ENCODE data around the gene ALLC.

Gene ALLC

DNA sequence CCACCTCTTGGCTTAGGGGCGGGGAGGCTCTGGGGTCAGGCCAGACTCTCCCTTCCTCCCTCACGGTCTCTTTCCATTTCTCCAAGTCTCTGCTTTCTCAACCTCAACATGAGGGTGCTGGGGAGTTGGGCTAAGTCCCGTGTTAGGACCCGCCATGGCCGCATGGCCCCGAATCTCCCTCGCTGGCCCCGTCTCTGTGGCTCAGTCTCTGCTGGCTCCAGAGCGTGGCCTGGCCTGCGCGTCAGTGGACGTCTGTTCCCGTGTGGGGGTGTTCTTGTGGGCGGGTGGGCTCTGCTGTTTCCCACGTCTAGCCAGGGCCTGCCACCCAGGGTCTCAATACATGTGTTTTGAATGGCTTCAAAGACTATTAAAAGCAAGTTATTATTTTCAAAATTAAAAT is 12.4 kb downstream of the ALLC start:
- in situ Hi-C loops (cut with HindIII; ENCODE audit: low sequenced_read_pairs): no loop called here
- no peak overlapping the region for H3K4me3 ChIP-seq (ENCODE audit: low read depth, low read length)
- TF ChIP-seq, protein P1, sequence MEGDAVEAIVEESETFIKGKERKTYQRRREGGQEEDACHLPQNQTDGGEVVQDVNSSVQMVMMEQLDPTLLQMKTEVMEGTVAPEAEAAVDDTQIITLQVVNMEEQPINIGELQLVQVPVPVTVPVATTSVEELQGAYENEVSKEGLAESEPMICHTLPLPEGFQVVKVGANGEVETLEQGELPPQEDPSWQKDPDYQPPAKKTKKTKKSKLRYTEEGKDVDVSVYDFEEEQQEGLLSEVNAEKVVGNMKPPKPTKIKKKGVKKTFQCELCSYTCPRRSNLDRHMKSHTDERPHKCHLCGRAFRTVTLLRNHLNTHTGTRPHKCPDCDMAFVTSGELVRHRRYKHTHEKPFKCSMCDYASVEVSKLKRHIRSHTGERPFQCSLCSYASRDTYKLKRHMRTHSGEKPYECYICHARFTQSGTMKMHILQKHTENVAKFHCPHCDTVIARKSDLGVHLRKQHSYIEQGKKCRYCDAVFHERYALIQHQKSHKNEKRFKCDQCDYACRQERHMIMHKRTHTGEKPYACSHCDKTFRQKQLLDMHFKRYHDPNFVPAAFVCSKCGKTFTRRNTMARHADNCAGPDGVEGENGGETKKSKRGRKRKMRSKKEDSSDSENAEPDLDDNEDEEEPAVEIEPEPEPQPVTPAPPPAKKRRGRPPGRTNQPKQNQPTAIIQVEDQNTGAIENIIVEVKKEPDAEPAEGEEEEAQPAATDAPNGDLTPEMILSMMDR (IDR thresholded peaks at IDR 0.05; ENCODE audit: low read depth, low read length): no peak
- no peak for DNase-seq (ENCODE audit: low read depth, low spot score)

- in situ Hi-C loops (cut with HindIII; ENCODE audit: low sequenced_read_pairs): no loop called here
- no peak for DNase-seq (ENCODE audit: low read depth, low spot score)
- TF ChIP-seq, protein P1 (IDR thresholded peaks at IDR 0.05; ENCODE audit: low read depth, low read length): no peak
- H3K4me3 ChIP-seq (ENCODE audit: low read depth, low read length): no peak overlapping the region
Measured at GRCh38 chr2:3670941-3671340, 12.9 kb downstream of the ALLC start.

- TF ChIP-seq, protein P1 (IDR thresholded peaks at IDR 0.05; ENCODE audit: low read depth, low read length): no peak
- in situ Hi-C loops (cut with HindIII; ENCODE audit: low sequenced_read_pairs): no loop called here
Measured at GRCh38 chr2:3672861-3673678, 15.1 kb downstream of the ALLC start.

DNA sequence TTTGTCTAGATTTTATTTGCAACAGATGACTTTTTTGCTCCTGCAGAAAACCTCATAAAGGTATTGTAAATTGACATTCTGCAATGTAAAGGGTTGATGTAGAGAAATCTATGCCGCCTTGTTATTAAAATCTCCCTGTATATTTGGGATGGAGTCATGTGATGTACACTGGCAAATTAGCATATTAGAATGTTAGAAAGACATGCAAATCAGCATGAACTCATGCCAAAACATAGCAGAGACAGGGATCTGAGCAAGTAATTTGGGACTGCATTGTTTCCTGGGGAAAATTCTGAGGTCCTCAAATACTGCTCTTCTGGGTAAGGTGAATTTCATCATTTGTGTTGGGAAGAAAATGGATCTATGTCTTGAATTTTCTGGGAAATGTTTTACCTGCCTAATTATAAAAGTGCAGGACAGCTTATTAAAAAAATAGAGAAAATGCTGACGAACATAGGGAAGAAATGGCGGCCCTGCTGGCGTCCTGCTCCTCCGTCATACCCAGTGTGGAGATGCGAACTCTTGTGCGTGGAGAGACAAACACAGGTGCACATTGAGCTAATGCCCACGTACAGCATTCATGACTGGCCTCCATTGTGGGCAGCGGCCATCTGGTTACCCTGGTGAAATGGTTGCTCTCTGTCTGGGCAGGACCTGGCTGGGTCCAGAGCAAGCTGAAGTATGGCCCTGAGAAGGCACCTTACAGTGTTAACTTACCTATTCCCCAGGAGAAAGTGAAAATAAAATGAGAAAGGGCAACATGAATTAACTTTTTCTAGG is 16.3 kb downstream of the ALLC start:
- in situ Hi-C loops (cut with HindIII; ENCODE audit: low sequenced_read_pairs): no loop called here
- no peak for DNase-seq (ENCODE audit: low read depth, low spot score)
- TF ChIP-seq, protein P1 (IDR thresholded peaks at IDR 0.05; ENCODE audit: low read depth, low read length): no peak
- H3K4me3 ChIP-seq (ENCODE audit: low read depth, low read length): no peak overlapping the region

More at GRCh38 chr2:3672861-3673678, 15.1 kb downstream of the ALLC start:
- DNase-seq (ENCODE audit: low read depth, low spot score): no peak
- no peak overlapping the region for H3K4me3 ChIP-seq (ENCODE audit: low read depth, low read length)

- no peak for DNase-seq (ENCODE audit: low read depth, low spot score)
- TF ChIP-seq, protein P1 (IDR thresholded peaks at IDR 0.05; ENCODE audit: low read depth, low read length): no peak
- in situ Hi-C loops (cut with HindIII; ENCODE audit: low sequenced_read_pairs): no loop called here
- H3K4me3 ChIP-seq (ENCODE audit: low read depth, low read length): no peak overlapping the region
Measured at GRCh38 chr2:3675687-3676086, 17.7 kb downstream of the ALLC start.

DNA sequence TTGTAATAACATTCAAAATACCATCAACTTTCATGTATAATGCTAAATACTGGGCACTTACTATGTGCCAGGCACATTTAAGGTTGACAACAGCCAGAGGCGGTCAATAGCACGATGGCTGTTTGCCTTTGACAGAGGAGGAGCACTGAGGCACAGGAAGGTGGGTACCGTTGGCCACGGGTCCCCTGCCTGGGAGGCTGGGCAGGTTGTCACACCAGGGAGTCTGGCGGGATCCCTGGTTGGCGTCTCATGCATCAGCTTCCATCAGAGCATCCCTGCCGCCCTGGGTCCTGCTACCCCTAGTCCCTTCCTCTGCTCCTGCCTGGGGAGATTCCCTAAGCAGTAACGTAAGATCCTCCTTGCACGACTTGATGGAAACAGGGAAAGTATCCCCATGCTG is 19.4 kb downstream of the ALLC start:
- in situ Hi-C loops (cut with HindIII; ENCODE audit: low sequenced_read_pairs): no loop called here
- no peak overlapping the region for H3K4me3 ChIP-seq (ENCODE audit: low read depth, low read length)
- no peak for DNase-seq (ENCODE audit: low read depth, low spot score)
- TF ChIP-seq, protein P1 (IDR thresholded peaks at IDR 0.05; ENCODE audit: low read depth, low read length): no peak

Data from astrocyte of the spinal cord (primary cell).